IMR-90 (cell line): ENCODE results near the gene HPRT1. TPM values are rescaled to one million over a fixed set of nuclear protein-coding genes. Genes with fewer than 3 reads are reported as not detected.

ENCODE experiments used
- ATAC-seq: fragments of 200-7000 bp; cut with Tn5 transposase; 2 replicates; pipeline ENCODE4 v1.9.1; 2020; ENCODE audit warnings: low read depth, mild to moderate bottlenecking, moderate library complexity
- BruUV-seq: library from RNA; stranded (reverse); fragments of 400-500 nt; replicated peaks from 2 replicates; lab custom pipeline; 2021; lab: Mats Ljungman, UMichigan
- CTCF ChIA-PET: fragments of 300-600 bp; formaldehyde crosslinking; extraction: SDS; loops from one replicate; lab custom pipeline; 2021; ENCODE audit warnings: antibody characterized with exemption; lab: Yijun Ruan, JAX
- POLR2A ChIA-PET: fragments of 300-600 bp; sonication (Branson Sonifier 250); formaldehyde crosslinking; loops from one replicate; lab custom pipeline; 2022; ENCODE audit warnings: antibody characterized with exemption; ENCODE audit not compliant: unreplicated experiment; lab: Charles Lee
- DNase-seq: peaks from one replicate; pipeline ENCODE4 v3.0.0; 2013
- H2AFZ ChIP-seq: replicated peaks from 2 replicates; pipeline ENCODE3; 2013; ENCODE audit warnings: low read length, mild to moderate bottlenecking; ENCODE audit not compliant: poor library complexity
- H2AK5ac ChIP-seq: 2 replicates; pipeline ENCODE4 v1.6.1; 2013; ENCODE audit warnings: low read depth, low read length, inconsistent platforms
- H2AK9ac ChIP-seq: replicated peaks from 2 replicates; pipeline ENCODE3; 2013; ENCODE audit warnings: mild to moderate bottlenecking, low read depth, low read length, moderate library complexity; ENCODE audit not compliant: poor library complexity
- H2BK120ac ChIP-seq: 2 replicates; pipeline ENCODE4 v1.6.1; 2013; ENCODE audit warnings: low read depth, low read length, inconsistent platforms
- H2BK15ac ChIP-seq: 3 replicates; pipeline ENCODE4 v1.6.1; 2013; ENCODE audit warnings: low read depth, low read length, inconsistent platforms
- H2BK20ac ChIP-seq: 2 replicates; pipeline ENCODE4 v1.6.1; 2013; ENCODE audit warnings: low read depth, mild to moderate bottlenecking, inconsistent platforms, low read length, moderate library complexity
- H2BK5ac ChIP-seq: 2 replicates; pipeline ENCODE4 v1.6.1; 2013; ENCODE audit warnings: mild to moderate bottlenecking, low read depth, low read length, inconsistent platforms; ENCODE audit not compliant: poor library complexity, severe bottlenecking
- H3K14ac ChIP-seq: replicated peaks from 2 replicates; pipeline ENCODE4 v1.6.1; 2013; ENCODE audit warnings: low read depth, low read length, inconsistent platforms
- H3K18ac ChIP-seq: 2 replicates; pipeline ENCODE4 v1.6.1; 2013; ENCODE audit warnings: low read depth, low read length, control low read depth
- H3K23ac ChIP-seq: 2 replicates; pipeline ENCODE4 v1.6.1; 2013; ENCODE audit warnings: low read depth, low read length, inconsistent platforms
- H3K27ac ChIP-seq: 2 replicates; pipeline ENCODE4 v1.5.1; 2013; ENCODE audit warnings: mild to moderate bottlenecking, control low read depth, low read length; ENCODE audit not compliant: insufficient read depth
- H3K27me3 ChIP-seq: 2 replicates; pipeline ENCODE4 v1.6.1; 2013; ENCODE audit warnings: low read length; ENCODE audit not compliant: control insufficient read depth, insufficient read depth
- H3K36me3 ChIP-seq: 2 replicates; pipeline ENCODE4 v1.6.1; 2013; ENCODE audit warnings: low read length, mixed read lengths; ENCODE audit not compliant: control insufficient read depth, insufficient read depth
- H3K4ac ChIP-seq: 2 replicates; pipeline ENCODE4 v1.6.1; 2013; ENCODE audit warnings: low read depth, low read length, inconsistent platforms
- H3K4me1 ChIP-seq: 2 replicates; pipeline ENCODE4 v1.6.1; 2013; ENCODE audit warnings: low read length, mixed read lengths; ENCODE audit not compliant: control insufficient read depth, insufficient read depth
- H3K4me2 ChIP-seq: 2 replicates; pipeline ENCODE4 v1.6.1; 2013; ENCODE audit warnings: low read depth, mild to moderate bottlenecking, control low read depth, low read length, moderate library complexity
- H3K4me3 ChIP-seq: 2 replicates; pipeline ENCODE4 v1.5.1; 2013; ENCODE audit warnings: low read depth, mild to moderate bottlenecking, control low read depth, low read length, moderate library complexity; ENCODE audit not compliant: insufficient read depth
- H3K56ac ChIP-seq: 2 replicates; pipeline ENCODE4 v1.6.1; 2013; ENCODE audit warnings: low read length, inconsistent platforms; ENCODE audit not compliant: insufficient read depth; ENCODE audit errors: extremely low read depth
- H3K79me1 ChIP-seq, 2 experiments: 2 replicates each; pipeline ENCODE4 v1.6.1; 2013; ENCODE audit warnings: low read length in 2 of 2, inconsistent platforms in 1 of 2, low read depth in 1 of 2
- H3K9ac ChIP-seq: 2 replicates; pipeline ENCODE4 v1.6.1; 2013; ENCODE audit warnings: low read depth, low read length, control low read depth
- H3K9me1 ChIP-seq: 2 replicates; pipeline ENCODE4 v1.6.1; 2013; ENCODE audit warnings: low read length, inconsistent platforms; ENCODE audit not compliant: insufficient read depth
- H3K9me3 ChIP-seq: 2 replicates; pipeline ENCODE4 v1.6.1; 2013; ENCODE audit warnings: low read length; ENCODE audit not compliant: control insufficient read depth, insufficient read depth
- H4K20me1 ChIP-seq: 2 replicates; pipeline ENCODE4 v1.6.1; 2013; ENCODE audit warnings: low read length, inconsistent platforms; ENCODE audit not compliant: insufficient read depth
- H4K5ac ChIP-seq: 2 replicates; pipeline ENCODE4 v1.6.1; 2013; ENCODE audit warnings: mild to moderate bottlenecking, low read depth, low read length, control low read depth
- H4K8ac ChIP-seq, 2 experiments: 2 replicates each; pipeline ENCODE4 v1.6.1; 2013; ENCODE audit warnings: low read depth in 2 of 2, low read length in 2 of 2, control low read depth in 1 of 2, inconsistent platforms in 1 of 2
- H4K91ac ChIP-seq: 2 replicates; pipeline ENCODE4 v1.6.1; 2013; ENCODE audit warnings: low read depth, low read length, inconsistent platforms; ENCODE audit not compliant: insufficient read depth
- BHLHE40 ChIP-seq: fragments of 150-350 bp; IDR thresholded peaks from 2 replicates; pipeline ENCODE4 v1.6.1; 2016; ENCODE audit warnings: mild to moderate bottlenecking, low read depth, low read length
- CEBPB ChIP-seq: IDR thresholded peaks from 2 replicates; pipeline ENCODE4 v1.6.1; 2012; ENCODE audit warnings: low read depth, low read length, improper control_type of control experiment
- CHD1 ChIP-seq: IDR thresholded peaks from 2 replicates; pipeline ENCODE4 v1.6.1; 2012; ENCODE audit warnings: low read depth, low read length, improper control_type of control experiment
- CTCF ChIP-seq: conservative IDR thresholded peaks from 2 replicates; pipeline ENCODE4 v1.5.1; 2012; ENCODE audit warnings: mild to moderate bottlenecking, low read depth, low read length, improper control_type of control experiment
- ELK1 ChIP-seq: fragments of 150-350 bp; IDR thresholded peaks from 2 replicates; pipeline ENCODE4 v1.6.1; 2016; ENCODE audit warnings: low read depth, mild to moderate bottlenecking, low read length, moderate library complexity, borderline replicate concordance
- MAFK ChIP-seq: IDR thresholded peaks from 2 replicates; pipeline ENCODE4 v1.6.1; 2012; ENCODE audit warnings: low read depth, low read length, improper control_type of control experiment
- MAZ ChIP-seq: IDR thresholded peaks from 2 replicates; pipeline ENCODE4 v1.6.1; 2012; ENCODE audit warnings: low read depth, mild to moderate bottlenecking, low read length, improper control_type of control experiment, moderate library complexity, borderline replicate concordance
- MXI1 ChIP-seq: IDR thresholded peaks from 2 replicates; pipeline ENCODE4 v1.6.1; 2012; ENCODE audit warnings: low read depth, mild to moderate bottlenecking, low read length, moderate library complexity, borderline replicate concordance
- NFE2L2 ChIP-seq: fragments of 150-350 bp; IDR thresholded peaks from 2 replicates; pipeline ENCODE4 v1.6.1; 2016; ENCODE audit warnings: low read depth, mild to moderate bottlenecking, low read length
- POLR2A ChIP-seq: IDR thresholded peaks from 2 replicates; pipeline ENCODE4 v1.6.1; 2012; ENCODE audit warnings: mild to moderate bottlenecking, low read depth, low read length
- RAD21 ChIP-seq: IDR thresholded peaks from 2 replicates; pipeline ENCODE4 v1.6.1; 2012; ENCODE audit warnings: low read length, improper control_type of control experiment
- RCOR1 ChIP-seq: IDR thresholded peaks from 2 replicates; pipeline ENCODE4 v1.6.1; 2012; ENCODE audit warnings: mild to moderate bottlenecking, low read length, improper control_type of control experiment; ENCODE audit not compliant: insufficient replicate concordance
- SMC3 ChIP-seq: fragments of 150-350 bp; IDR thresholded peaks from 2 replicates; pipeline ENCODE4 v1.6.1; 2016; ENCODE audit warnings: low read depth, mild to moderate bottlenecking, antibody characterized with exemption, low read length, moderate library complexity
- USF2 ChIP-seq: fragments of 150-350 bp; IDR thresholded peaks from 2 replicates; pipeline ENCODE4 v1.6.1; 2017; ENCODE audit warnings: mild to moderate bottlenecking, antibody characterized with exemption, low read length, low read depth
- WGBS, 2 experiments: methylation state at CpG; one replicate each; pipeline versions ENCODE4 v1.1.5 to v1.1.7; 2013; ENCODE audit warnings: missing lambda C conversion rate in 2 of 2; ENCODE audit not compliant: insufficient read length in 1 of 2; ENCODE audit errors: extremely low coverage in 2 of 2; 5-methylcytosine and 5-hydroxymethylcytosine counted together
- dilution Hi-C: fragments of 300-500 bp; cut with HindIII; formaldehyde crosslinking; loops from one replicate; pipeline ENCODE4 v1.14.3; 2018; ENCODE audit warnings: low sequenced_read_pairs; ENCODE audit not compliant: unreplicated experiment
- in situ Hi-C: fragments of 300-500 bp; cut with MboI; formaldehyde crosslinking; loops from 3 replicates; pipeline ENCODE4 v1.14.3; 2019; ENCODE audit warnings: low sequenced_read_pairs, inconsistent platforms, mixed read lengths
- intact Hi-C: fragments of 100-400 bp; cut with micrococcal nuclease; formaldehyde crosslinking; loops from 2 replicates; pipeline ENCODE4 v1.10.0; 2022
- polyA plus RNA-seq, 3 experiments: library from polyadenylated mRNA; depleted of rRNA; stranded (reverse); fragments of >200 nt; gene quantifications; 2 replicates each; pipeline ENCODE4 v1.2.3, GENCODE V29; 2012; ENCODE audit warnings: low replicate concordance in 1 of 3
- total RNA-seq: library from RNA; depleted of rRNA; stranded (reverse); fragments of >200 nt; gene quantifications from 2 replicates; pipeline ENCODE4 v1.2.3, GENCODE V29; 2012

The HPRT1 gene
- total and polyA plus RNA-seq, 2 of the 4 experiments (the other 2 are of a cell fraction): 7.0 to 30.3 TPM

- peaks cover 5% of the 10 kb centered on the region; the same call in 1 of the 2 replicates for H4K20me1 ChIP-seq
- no peak overlapping the region for H2AFZ ChIP-seq
- CTCF ChIA-PET: no interaction called here
- dilution Hi-C loops: no loop called here
- no peak overlapping the region for H3K4me3 ChIP-seq
- TF ChIP-seq SMC3 (no peak), MXI1 (no peak), CHD1 (no peak), MAFK (no peak), CTCF (no peak), POLR2A (no peak), ELK1 (no peak), CEBPB (no peak), BHLHE40 (no peak), USF2 (no peak), NFE2L2 (no peak), RAD21 (no peak), MAZ (no peak), RCOR1 (no peak)
- WGBS, 2 experiments: no CpG with 5 or more reads among the region's 3 CpGs
- no peak overlapping the region for H4K8ac ChIP-seq
- H2BK20ac ChIP-seq: no peak overlapping the region
- no peak overlapping the region for H3K56ac ChIP-seq
- H4K5ac ChIP-seq: no peak overlapping the region
- H2AK9ac ChIP-seq: no peak overlapping the region
- no peak overlapping the region for H3K27ac ChIP-seq
- H3K4ac ChIP-seq: no peak overlapping the region
- DNase-seq: no peak
- POLR2A ChIA-PET: no interaction called here
- H3K18ac ChIP-seq: no peak overlapping the region
- H3K14ac ChIP-seq: no peak overlapping the region
- H2BK5ac ChIP-seq: no peak overlapping the region
- no peaks in the 10 kb centered on the region for H3K27me3 ChIP-seq
- ATAC-seq: no peak
- H2BK120ac ChIP-seq: no peak overlapping the region
- no peak overlapping the region for H2AK5ac ChIP-seq
- in situ Hi-C loops: no loop called here
- no peaks in the 10 kb centered on the region for H3K9me3 ChIP-seq
- H3K23ac ChIP-seq: no peak overlapping the region
- intact Hi-C loops: no loop called here
- H3K79me1 ChIP-seq: peaks cover 0 to 11% of the 10 kb centered on the region in 2 experiments; a peak in 2 of 4 replicates
- H3K4me1 ChIP-seq: peaks cover 8% of the 10 kb centered on the region; the same call in 1 of the 2 replicates
- peaks cover 22% of the 10 kb centered on the region for H3K36me3 ChIP-seq
- no TSS peak for BruUV-seq
- H3K9ac ChIP-seq: no peak overlapping the region
- 0 out of 2 replicates have a peak, but pooled peaks cover 5% of the 10 kb centered on the region for H3K9me1 ChIP-seq
- no peak overlapping the region for H4K91ac ChIP-seq
- no peak overlapping the region for H3K4me2 ChIP-seq
- H2BK15ac ChIP-seq: no peak overlapping the region
Measured at GRCh38 chrX:134543288-134543687, 83.3 kb downstream of the HPRT1 start.
